Activated T-helper 1 cell treated with anti-CD3 and anti-CD28 coated beads, Interleukin-2, amount 50 U/mL, for 16 hours (primary cell): ENCODE results near the gene FAM219A.
"Not testable (repeated sequence)": the region's sequence is repeated elsewhere in the genome, so short reads cannot be mapped to it uniquely, and the experiment has no call there.

ENCODE experiments used
- DNase-seq, 2 donors: peaks; one replicate each; pipeline ENCODE4 v3.0.0-alpha.2; 2020; ENCODE audit warnings: low read depth in 1 of 2, low spot score in 1 of 2

FAM219A gene

DNA sequence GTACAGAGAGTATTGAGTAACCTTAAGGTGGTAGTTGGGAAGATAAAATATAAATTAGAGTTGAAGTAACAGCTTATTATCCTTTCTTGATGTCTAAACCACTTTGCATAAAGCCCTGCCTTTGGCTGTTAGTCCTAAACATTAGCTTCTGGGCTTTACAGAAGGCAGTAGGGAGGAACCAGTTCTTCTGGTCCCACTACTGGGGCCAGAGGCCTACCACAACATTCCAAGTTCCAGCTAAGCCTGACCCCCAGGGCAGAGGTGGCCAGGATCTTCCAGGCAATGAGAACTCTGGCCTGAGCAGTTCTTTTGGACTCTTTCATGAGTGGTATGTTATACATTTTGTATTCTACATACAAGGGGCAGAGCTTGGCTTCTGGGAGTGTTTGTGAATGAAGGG lies 26.3 kb upstream of the FAM219A start:
- DNase-seq, result no peak

DNA sequence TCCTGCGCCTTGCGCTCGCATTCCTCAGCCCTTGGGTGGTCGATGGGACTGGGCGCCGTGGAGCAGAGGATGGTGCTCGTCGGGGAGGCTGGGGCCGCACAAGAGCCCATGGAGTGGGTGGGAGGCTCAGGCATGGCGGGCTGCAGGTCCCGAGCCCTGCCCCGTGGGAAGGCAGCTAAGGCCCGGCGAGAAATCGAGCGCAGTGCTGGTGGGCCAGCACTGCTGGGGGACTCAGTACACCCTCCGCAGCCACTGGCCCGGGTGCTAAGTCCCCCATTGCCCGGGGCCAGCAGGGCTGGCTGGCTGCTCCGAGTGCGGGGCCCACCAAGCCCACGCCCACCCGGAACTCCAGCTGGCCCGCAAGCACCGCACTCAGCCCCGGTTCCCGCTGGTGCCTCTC lies 24.4 kb upstream of the FAM219A start:
- not testable (repeated sequence) for DNase-seq

DNA sequence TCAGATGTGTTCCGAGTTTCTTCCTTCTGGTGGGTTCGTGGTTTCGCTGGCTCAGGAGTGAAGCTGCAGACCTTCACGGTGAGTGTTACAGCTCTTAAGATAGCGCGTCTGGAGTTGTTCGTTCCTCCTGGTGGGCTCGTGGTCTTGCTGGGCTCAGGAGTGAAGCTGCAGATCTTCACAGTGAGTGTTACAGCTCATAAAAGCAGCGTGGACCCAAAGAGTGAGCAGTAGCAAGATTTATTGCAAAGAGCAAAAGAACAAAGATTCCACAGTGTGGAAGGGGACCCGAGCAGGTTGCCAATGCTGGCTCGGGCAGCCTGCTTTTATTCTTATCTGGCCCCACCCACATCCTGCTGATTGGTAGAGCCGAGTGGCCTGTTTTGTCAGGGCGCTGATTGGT lies 23.2 kb upstream of the FAM219A start:
- not testable (repeated sequence) for DNase-seq

DNA sequence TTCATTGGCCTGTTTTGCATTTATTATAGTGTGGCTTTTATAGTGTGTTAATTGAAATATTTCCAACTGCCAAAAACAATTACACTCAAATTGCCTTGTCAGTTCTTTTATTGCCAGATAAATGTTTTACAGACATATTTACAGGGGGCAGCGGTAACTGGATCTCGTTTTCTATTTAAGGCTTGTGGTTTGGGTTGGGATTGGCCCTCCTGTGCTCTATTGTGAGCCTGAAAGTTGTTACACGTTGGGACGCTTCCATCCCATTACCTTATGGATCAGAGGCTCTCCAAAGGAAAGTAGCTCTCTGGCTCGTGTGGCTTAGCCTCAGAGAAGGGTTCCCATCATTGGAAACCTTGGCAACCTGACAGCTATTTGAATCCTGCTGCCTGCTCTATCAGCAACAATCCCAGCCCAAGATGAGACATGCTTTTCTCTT lies 21.1 kb upstream of the FAM219A start:
- no peak for DNase-seq

DNA sequence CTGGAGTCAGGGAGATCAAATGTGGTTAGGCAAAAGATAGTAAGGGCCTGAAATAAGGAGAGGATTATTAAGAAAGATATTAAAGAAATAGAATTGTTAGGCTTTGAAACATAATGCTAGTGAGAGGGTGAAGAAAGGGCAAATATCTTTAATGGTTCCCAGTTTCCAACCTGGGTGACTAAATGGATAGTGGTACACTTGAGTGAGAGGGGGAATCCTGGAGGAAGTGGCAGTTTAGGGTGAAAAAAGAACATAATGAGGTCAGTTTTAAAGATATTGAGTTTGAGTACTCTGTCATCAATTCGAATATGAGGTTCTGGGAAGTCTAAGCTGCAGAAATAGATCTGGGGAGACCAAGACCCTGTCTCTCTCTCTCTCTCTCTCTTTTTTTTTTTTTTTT lies 19.2 kb upstream of the FAM219A start:
- DNase-seq, result no peak

DNA sequence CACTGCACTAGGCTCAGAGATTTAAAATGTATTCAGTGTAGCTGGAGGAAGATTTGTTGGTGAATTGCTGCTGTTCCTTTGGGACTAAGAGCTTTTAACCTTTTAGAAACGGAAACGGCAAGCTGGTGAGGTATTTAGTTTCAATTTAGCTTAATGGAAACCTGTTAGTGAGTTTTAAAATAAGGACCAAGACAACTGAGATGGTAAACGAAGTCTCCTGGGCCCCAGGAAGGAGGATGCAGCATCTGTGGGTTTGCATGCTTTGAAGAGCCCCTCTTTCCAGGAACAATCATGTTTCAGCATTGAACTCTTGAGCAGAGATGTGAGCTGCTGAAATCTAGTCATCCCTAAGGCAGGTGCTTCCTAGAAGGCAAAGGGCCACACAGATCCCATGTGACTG lies 16.7 kb upstream of the FAM219A start:
- no peak for DNase-seq

DNA sequence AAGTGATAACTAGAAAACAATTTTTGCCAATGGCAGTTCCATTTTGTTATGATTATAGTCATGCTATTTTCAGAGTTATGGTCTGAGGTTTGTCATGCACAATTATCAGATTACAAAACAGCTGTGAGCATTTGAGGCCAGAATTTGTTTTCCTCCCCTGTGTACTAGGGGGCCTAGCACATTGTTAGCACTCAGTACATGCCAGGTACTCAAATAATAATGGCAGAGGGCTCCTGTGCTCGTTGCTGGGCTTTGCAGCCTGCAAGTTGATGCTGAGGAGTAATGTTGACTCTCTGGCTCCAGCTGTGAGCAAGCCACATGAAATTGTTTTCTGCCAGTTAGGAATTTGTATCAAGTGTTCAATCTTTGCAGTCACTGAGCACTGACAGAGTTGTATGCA lies 7.1 kb upstream of the FAM219A start:
- DNase-seq, result no peak

DNA sequence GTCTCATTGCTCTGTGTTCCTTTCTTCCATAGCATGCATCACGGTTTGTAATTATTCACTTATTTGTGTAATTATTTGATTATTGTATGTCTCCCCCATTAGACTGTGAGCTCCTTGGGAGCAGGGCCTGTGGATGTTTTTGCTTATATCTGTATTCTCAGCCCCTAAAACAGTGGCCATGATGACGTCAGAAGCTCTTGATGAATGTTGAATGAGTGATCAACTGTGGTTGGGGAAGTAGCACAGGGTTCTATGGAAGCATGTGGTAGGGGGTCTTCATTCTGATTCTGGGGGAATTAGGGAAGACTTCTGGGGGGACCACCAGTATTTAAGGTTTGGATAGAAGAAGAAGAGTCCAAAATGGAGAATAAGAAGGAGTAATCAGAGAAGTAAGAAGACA lies 6.2 kb upstream of the FAM219A start:
- DNase-seq, result no peak

DNA sequence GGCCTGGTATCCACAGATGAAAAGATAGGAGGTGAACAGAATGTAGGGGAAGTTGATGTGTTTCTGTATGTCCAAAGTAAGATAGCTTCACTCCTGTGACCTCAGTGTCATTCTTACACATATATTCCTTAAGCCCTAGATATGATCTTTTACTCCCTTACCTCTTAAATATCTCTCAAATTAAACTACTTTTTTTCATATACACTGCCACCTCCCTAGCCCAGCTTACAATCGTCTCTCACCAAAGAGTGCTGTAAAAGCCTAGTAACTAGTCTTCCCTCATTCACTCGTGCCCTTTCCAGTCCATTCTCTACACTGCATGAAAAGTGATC lies 5.5 kb upstream of the FAM219A start:
- DNase-seq, result no peak

DNA sequence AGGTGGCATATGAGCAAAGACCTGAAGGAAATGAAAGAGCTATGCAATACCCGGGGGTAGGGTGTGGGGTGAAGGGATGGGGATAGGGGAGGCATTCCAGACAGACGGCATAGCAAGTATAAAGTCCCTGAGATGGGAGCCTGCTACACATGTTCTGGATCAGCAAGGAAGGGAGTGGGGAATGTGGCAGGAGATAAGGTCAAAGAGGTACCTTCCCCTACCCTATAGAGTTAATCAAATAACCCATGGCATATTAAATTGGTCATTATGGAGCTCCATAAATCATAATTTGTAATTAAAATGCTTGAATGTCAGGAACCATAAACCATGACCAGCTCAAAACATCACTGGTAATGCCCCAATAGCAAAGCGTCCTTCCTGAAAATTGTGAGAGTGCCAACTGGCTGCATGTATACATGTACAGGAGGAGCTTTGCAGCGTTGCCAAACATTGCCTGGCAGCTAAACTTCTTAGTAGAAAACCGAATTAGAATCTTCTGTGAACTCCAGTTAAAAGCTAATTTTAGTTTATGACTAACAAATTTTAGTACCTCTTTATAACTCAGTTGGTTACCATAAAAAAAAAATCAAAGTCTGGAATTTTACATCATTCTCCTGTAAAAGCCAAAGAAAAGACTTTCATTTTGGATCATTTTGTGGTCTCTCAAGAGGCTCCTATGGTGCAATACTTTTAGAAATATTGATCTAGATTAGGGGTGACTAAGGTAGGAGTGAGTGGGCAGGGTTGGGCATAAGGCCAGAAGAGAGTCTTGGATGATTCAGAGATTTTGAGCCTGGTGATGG lies 4.9 kb upstream of the FAM219A start:
- no peak for DNase-seq

DNA sequence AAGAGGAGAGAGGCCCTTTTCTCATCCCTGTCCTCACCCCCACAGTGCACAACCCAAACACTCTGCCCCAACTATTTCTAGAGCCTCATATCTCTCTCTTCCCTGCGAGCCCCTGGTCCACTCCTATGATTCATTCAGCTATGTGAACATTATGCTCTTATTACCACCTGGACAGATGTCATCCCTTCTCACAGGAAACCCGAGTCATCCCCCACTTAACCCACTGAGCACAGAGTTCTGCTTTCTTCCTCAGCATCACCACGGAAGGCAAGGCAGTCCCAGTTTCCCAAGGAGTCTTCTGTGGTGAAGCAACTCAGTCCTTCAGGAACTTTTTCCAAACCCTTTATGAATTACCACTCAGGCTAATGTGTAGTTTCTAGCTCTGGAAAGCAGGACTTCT lies 1.6 kb upstream of the FAM219A start:
- no peak for DNase-seq

DNA sequence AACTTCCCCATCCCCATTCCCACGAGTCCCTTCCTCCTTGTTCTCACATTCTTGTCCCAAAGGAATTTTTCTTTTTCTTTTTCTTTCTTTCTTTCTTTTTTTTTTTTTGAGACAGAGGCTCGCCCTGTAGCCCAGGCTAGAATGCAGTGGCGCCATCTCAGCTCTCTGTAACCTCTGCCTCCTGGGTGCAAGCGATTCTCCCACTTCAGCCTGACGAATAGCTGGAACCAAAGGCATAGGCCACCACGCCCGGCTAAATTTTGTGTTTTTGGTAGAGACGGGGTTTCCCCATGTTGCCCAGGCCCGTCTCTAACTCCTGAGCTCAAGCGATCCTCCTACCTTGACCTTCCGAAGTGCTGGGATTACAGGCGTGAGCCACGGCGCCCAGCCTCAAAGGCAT lies 986 bp upstream of the FAM219A start:
- no peak for DNase-seq

DNA sequence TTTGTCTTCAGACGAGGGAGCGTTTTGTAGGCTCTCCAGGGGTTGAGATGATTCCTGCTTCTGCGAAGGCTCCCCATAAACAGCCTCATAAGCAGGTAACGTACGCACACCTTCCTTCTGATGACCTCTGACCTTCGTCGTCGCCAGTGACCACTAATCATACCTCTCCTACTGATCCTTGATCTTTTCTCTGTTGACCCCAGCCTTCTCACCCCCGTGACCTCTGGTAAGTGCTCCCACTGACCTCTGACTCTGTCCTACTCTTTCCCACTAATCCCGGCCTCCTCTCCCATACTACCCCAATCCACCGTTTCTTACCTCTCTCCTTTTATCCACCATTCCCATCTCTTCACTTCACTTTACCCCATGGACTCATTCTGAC lies 580 bp upstream of the FAM219A start:
- no peak for DNase-seq

DNA sequence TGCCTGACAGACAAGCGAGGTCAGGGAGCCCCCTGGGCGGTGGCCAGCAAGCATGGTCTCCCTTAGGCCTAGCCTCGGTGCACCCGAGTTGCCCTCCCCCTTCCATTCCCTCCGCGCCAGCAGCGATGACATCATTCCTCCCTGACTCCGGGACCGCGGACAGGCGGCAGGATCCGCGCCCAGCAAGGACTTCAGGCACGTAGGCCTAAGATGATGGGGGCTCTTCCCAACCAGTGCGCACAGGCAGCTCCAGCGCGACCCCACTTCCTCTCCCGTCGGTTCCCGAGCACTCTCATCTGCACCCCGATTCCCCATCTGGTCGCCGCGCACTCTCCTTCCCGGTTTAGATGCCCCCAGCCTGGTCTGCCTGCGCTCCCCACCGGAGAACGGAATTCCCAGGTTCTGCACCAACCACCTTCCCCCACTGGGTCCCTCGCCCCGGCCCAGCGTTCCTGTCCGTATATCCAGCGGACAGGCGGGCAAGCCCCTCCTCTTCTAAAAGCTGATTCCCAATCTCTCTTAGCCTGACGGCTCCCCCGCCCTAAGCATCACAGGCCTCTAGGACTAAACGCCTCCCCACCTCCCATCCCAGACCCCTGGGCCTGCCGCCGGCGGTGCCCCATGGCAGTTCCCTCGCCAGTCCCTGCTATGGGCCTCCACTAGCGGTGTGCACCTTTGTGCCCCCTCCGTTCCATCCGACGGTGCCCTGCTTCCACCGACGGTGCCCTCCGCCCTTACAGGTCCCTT lies 931 bp downstream of the FAM219A start:
- no peak for DNase-seq

DNA sequence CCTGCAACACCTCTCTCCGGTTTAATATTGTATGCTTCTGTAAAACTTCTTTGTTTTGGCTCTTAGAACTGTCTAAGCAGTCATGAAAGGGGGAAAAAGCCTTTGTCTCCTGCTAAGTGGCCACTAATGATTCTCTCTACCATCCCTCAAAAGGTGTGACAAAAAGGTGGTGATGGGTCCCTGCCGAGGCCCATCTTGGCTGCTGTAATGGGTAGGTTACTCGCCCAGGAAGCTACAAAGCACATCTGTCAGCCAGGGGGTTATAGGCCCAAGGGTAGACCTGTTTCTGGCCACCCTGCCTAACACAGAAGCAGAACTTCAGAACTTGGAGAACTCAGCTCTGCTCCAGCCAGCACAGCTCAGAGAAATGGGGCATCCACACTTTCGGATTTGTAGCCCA lies 1.6 kb downstream of the FAM219A start:
- no peak for DNase-seq

DNA sequence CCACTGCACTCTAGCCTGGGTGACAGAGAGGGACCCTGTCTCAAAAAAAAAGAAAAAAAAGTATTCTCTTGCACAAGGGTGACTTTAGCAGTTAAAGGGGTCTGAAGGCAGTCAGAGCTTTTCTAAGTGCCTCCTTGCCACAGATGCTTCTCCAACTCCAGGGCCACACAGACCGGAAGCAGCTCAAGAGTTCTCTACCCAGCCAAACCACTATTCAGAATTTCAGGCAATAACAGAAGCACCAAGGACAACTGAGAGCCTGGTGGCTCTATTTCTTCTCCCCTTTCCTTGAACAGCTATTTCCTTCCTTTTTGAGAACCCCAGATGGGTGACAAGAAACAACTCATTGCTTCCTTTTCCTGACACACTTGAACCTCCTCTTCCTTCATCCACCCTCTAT lies 2.2 kb downstream of the FAM219A start:
- no peak for DNase-seq

DNA sequence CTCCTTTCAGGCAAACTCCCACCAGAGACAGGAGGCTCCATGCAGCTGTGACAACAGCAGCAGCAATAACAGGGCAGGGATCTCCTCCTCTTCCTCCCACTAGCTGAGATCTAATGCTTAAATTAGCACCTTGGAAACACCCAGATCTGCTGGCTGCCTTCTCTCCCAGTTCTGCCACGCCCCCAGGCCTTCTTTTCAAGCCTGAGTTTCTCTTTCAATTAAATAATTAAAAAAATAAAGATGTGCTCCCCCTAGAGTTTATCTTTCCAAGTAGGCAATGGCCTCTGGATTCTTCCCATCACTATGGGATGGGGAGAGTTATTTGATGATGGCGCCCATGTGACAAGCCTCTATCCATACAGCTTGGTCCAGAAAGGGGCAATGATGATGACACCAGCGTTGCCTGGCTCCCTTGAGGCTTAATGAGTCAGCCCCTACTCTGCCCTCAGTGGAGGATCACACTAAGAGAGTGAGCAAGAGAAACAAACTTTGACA lies 3.8 kb downstream of the FAM219A start:
- DNase-seq, result no peak

DNA sequence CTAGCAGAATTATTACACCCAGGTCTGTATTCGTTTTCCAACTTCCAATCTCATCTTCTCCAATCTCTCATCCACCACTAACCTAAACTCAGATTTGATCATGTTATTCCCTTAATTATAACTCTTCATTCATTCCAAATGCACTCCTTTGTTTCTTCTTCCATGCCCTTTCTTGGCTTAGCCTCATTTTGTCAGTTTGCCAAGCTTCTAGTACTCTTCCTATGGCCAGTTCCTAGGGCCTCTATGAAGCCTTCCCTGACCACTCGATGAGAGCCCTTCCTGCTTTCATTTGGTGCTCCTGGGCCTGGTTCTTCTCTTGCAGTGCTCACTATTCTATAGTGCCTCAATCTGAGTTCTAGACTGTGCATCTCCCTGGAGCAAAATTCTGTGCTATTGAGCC lies 5.8 kb downstream of the FAM219A start:
- DNase-seq, result no peak

DNA sequence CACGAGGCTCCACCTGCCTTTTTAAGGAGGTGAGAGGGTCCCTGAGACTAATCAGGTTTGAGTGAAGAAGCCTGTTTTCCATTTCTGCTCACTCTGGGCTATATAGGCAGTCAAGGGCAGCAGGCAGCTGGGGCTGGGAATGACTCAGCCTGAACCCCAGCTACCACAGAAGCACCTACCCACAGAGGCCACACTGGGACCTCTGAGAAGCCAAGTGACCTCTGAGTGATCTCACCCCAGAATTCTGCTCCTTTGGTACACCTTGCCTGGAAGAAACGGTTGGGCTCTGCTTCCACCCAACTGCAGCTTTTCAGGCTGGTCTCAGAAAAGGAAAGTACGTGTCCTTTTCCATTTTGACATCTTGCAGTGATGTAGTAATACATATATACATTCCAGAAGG lies 6.8 kb downstream of the FAM219A start:
- DNase-seq, result no peak

DNA sequence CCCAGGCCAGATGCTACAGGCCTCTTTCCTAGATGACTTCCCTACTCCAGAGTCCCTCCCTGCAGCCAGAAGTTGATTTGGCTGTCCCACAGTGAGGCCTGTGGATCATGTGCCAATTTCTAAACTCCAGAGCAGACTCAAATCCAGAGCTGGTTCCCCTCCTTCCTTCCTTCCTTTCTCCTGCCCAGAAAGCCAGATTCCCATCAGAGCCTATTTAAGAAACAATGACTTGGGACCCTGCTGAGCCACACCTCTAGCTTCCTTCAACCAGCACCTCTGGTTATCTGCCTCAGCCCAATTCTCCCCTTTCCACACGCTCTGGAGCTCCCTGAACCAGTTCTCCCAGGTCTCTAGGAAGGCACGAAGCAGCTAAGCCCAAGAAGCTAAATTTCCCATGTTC lies 7.2 kb downstream of the FAM219A start:
- DNase-seq, result no peak

DNA sequence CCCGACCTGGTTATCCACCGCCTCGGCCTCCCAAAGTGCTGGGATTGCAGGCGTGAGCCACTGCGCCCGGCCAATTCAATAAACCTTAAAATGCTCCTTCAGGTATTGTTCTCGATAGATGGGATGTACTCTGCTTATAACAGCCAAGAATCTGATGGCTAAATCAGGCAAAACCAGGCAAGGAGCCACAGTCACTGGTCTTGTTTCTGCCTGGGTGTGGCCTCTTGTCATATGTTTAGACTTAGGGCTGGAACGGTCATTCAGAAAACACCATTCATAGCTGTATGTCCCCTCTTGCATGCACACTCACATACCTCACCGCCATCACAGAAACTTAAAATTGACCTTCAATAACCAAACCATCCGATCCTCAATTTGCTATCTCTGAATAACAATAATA lies 7.7 kb downstream of the FAM219A start:
- DNase-seq, result no peak

DNA sequence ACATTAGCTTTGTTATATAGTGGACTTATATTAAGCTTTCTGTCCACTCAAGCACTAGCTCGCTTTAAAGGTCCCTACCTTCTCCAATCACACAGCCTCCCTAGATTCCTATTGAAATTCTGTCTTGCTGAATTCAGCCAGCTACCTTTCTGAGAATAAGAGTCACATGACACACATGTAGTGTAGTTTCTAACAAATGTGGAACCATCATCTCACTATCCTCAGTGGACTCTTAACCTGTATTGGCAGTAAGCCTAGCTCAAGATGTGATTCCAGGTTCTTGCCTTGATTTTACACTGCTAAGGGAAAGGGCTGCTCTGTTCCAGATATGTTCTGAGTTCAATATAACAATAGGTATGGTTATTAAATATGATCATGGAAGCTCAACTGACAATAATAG lies 11.4 kb downstream of the FAM219A start:
- DNase-seq, result no peak

DNA sequence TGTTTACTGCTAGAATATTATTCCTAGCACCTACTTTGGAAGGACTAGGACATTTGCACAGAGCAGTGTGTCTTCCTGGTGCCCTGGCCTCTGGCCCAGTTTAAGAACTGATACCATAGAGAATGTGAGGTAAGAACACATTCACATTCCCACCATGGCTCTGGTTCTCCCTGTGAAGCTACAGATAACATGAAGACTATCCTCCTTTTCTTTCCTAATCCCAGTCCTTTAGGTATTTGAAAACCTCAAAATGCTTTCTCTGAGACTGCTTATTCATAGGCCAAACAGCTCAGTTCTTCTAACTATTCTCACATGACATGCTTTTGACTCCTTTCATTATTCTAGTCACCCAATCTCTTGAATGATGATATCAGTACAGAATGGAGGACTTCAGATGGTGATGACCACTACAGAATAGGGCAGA lies 11.9 kb downstream of the FAM219A start:
- DNase-seq, result no peak
